HUES48 (cell line): ENCODE results near the gene TOX4.
"Not testable (repeated sequence)": the region's sequence is repeated elsewhere in the genome, so short reads cannot be mapped to it uniquely, and the experiment has no call there.

ENCODE experiments used
- H3K27ac ChIP-seq: one replicate; pipeline ENCODE4 v1.7.0; 2013; ENCODE audit warnings: low read depth, low read length, inconsistent platforms
- H3K27me3 ChIP-seq: 2 replicates; pipeline ENCODE4 v1.6.1; 2013; ENCODE audit warnings: mild to moderate bottlenecking, low read length; ENCODE audit not compliant: control insufficient read depth, insufficient read depth
- H3K36me3 ChIP-seq: 2 replicates; pipeline ENCODE4 v1.6.1; 2013; ENCODE audit warnings: low read length; ENCODE audit not compliant: control insufficient read depth, insufficient read depth
- H3K4me1 ChIP-seq: 2 replicates; pipeline ENCODE4 v1.6.1; 2013; ENCODE audit warnings: mild to moderate bottlenecking, low read length; ENCODE audit not compliant: control insufficient read depth, insufficient read depth
- H3K4me3 ChIP-seq: 2 replicates; pipeline ENCODE4 v1.5.1; 2013; ENCODE audit warnings: mild to moderate bottlenecking, low read depth, low read length
- H3K9ac ChIP-seq: 2 replicates; pipeline ENCODE4 v1.6.1; 2013; ENCODE audit warnings: mild to moderate bottlenecking, low read depth, low read length, moderate library complexity
- H3K9me3 ChIP-seq: 2 replicates; pipeline ENCODE4 v1.6.1; 2013; ENCODE audit warnings: low read length; ENCODE audit not compliant: control insufficient read depth, insufficient read depth

TOX4 gene

DNA sequence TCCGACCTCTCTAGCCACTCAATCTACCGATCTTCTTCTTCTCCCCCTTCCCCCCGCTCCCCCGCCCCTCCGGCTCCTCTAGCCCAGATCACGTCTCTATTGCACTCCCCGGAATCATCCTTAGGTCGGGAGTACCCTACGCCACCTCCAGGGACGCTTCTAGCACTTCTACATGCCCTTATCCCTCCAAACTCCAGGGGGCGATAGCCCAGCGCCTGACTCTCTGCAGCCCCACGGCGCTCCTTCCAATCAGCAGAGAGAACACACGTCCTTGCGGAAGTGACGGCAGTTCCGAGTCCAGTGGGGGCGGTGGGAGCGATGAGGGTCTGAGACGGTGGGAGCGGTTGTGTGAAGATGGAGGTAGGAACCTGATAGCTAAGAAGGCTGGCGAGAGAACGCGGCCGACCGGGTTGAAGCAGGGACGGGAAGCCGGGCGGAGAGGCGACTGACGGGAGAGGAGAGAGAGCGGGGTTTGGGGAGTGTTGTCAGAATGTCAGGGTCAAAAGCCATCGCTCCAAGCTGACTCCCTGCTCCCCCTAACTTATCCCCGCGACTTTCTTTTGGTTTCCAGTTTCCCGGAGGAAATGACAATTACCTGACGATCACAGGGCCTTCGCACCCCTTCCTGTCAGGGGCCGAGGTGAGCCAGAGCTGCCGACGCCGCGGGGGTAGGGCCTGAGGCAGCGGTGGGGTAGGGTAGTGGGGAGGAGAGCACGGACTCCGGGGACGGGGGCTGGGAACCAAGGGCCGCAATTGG lies at the start of gene TOX4, which contains the start of gene RAB2B:
TOX4 (plus strand) TSS at position 271 of the 757 bp plus-strand sequence; CDS start at position 355, 84 bp downstream.
RAB2B (minus strand) TSS at position 35 of the 757 bp plus-strand sequence. CDS start 87 bp downstream, outside the sequence.
- H3K9ac ChIP-seq = peak within 1 kb of the TSS; percentile 60
- H3K27ac ChIP-seq = peak within 1 kb of the TSS; percentile 91
- H3K4me1 ChIP-seq = peaks cover 7% of the 10 kb centered on the region
- H3K4me3 ChIP-seq = peak within 1 kb of the TSS; percentile 100
- H3K36me3 ChIP-seq = peaks cover 30% of the 10 kb centered on the region
- no peaks in the 10 kb centered on the region for H3K9me3 ChIP-seq
- H3K27me3 ChIP-seq = no peaks in the 10 kb centered on the region

GRCh38 chr14:21428930-21429329 lies 48.1 kb upstream of the TOX4 start:
- Histone ChIP-seq H3K27me3 (no peaks in the 10 kb centered on the region), H3K27ac (no peak overlapping the region), H3K4me1 (no peaks in the 10 kb centered on the region), H3K9ac (no peak overlapping the region), H3K9me3 (no peaks in the 10 kb centered on the region), H3K4me3 (no peak overlapping the region), H3K36me3 (peaks cover 94% of the 10 kb centered on the region)

DNA sequence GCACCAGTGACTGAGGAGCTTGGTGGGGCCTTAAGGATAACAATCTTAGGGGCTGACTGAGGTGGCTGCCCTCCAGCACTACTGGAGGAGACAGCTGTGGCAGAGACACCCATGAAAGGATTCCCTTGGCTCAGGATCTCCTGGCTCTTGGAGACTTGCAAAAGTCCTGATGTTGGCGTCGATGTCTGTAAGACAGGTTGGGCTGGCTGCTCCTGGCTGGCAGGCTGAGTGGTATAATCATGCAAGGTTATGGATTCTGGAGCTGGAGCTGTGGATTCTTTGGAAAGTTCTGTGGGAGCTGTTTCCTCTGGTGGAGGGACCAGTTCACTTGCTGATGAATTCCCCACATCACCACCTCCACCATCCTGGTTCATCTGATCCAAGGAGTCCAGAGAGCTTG lies 45.9 kb upstream of the TOX4 start:
- Histone ChIP-seq H3K9me3 (no peaks in the 10 kb centered on the region), H3K4me1 (peaks cover 3% of the 10 kb centered on the region), H3K4me3 (no peak overlapping the region), H3K9ac (no peak overlapping the region), H3K36me3 (peaks cover 78% of the 10 kb centered on the region), H3K27ac (no peak overlapping the region), H3K27me3 (no peaks in the 10 kb centered on the region)

DNA sequence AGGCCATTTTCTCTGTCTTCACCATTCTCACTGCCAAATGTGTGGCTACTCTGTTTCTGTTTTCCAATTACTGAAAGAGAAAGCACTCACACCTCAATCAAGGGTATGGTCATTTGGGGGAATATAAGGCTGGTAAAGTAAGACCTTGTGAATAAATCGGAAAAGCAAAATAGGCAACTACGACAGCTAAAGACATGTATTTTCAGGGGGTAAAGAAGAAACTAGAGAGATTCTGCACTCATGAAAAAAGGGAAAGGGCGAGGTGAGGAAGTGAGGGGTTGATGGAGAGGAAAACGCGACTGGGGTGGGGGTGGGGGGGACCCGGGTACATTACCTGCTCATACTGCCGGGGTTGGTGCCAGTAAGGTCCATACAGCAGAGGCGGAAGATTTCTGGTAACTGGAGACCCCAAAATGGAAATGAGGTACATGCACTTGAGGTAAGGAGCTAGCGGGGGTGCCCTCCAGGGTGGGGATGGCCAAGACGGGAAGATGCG lies 40.4 kb upstream of the TOX4 start:
- Histone ChIP-seq H3K4me1 (peaks cover 17% of the 10 kb centered on the region), H3K27me3 (no peaks in the 10 kb centered on the region), H3K9me3 (no peaks in the 10 kb centered on the region), H3K4me3 (peak overlapping the region; percentile 90), H3K36me3 (peaks cover 23% of the 10 kb centered on the region), H3K27ac (peak overlapping the region; percentile 53), H3K9ac (peak overlapping the region; percentile 73)

DNA sequence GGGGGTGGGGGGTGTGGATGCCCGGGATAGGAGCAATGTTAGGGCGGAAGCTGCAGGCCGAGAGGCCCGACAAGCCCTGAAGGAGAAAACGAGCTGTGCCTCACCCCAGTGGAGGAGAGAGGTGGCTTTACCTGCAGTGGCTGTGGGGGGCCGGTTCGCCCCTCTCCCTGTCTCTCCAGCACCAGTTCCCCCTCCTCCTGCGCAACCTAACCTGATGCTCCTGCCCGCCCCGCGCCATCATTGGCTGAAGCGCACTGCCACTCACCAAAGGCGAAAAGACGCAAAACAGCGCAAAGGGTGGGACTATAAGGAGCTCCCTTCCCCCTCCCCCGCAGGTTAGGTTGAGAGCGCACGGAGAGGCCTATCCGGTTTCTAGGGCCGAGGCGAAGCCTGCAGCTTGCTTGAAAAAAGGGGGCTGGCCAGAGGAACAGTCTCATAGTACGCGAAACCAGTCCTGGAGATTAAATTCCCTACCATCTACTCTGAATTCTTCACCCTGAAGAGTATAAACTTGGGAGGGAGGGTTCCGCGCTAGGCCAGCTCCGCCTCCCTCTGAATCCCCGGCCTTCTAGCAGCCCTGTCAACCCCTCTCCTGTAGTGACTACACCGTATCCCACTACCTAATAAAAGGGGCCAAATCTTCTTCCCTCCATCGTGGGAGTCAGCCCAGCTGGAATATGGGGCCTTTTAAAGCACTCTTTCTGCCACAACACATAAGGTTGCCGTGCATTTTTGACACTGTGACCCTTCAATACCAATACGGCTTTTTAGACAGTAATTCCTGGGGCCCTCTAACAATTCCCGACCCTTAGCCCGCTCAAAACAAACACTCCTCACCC lies 39.7 kb upstream of the TOX4 start:
- peak overlapping the region; percentile 90 for H3K4me3 ChIP-seq
- H3K27ac ChIP-seq = peak overlapping the region; percentile 93
- no peaks in the 10 kb centered on the region for H3K27me3 ChIP-seq
- H3K9me3 ChIP-seq = no peaks in the 10 kb centered on the region
- H3K36me3 ChIP-seq = peaks cover 18% of the 10 kb centered on the region
- peak overlapping the region; percentile 73 for H3K9ac ChIP-seq
- H3K4me1 ChIP-seq = peaks cover 17% of the 10 kb centered on the region

DNA sequence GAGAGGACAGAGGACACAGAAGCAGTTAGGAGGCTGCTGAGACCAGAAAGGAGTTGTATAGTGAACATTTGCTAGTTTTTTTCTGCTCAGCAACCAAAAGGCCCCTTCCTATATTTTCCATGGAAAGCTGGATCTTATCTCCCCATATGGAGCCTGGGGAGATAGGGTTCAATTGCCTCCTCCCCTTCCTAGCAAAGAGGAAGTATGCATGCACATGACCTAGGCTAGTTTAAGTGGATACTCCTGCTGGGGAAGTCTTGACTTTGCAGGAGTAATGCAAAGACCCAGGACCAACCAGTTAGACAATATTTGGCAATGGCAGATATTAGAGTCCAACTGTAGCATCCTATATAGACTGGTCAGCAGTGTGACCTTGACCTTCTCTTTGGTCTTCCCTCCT lies 36.1 kb upstream of the TOX4 start:
- Histone ChIP-seq H3K27ac (no peak overlapping the region), H3K9ac (no peak overlapping the region), H3K27me3 (no peaks in the 10 kb centered on the region), H3K9me3 (no peaks in the 10 kb centered on the region), H3K4me3 (no peak overlapping the region), H3K36me3 (no peaks in the 10 kb centered on the region), H3K4me1 (peaks cover 16% of the 10 kb centered on the region)

DNA sequence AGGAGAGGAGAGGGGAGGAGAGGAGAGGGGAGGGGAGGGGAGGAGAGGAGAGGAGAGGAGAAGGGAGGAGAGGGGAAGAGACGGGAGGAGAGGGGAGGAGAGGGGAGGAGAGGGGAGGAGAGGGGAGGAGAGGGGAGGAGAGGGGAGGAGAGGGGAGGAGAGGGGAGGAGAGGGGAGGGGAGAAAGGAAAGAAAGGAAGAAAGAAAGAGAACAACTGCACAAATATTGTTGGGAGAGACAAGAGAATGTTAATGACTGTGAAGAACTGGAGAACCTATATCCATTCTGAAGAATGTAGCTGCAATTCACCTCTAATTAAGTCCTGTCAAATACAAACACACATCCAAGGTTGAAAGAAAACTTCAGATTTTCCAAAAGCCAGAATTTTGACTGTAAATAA lies 34.3 kb upstream of the TOX4 start:
- H3K27ac ChIP-seq, H3K27me3 ChIP-seq, H3K36me3 ChIP-seq, H3K9me3 ChIP-seq, H3K9ac ChIP-seq, H3K4me1 ChIP-seq, H3K4me3 ChIP-seq: not testable (repeated sequence)

DNA sequence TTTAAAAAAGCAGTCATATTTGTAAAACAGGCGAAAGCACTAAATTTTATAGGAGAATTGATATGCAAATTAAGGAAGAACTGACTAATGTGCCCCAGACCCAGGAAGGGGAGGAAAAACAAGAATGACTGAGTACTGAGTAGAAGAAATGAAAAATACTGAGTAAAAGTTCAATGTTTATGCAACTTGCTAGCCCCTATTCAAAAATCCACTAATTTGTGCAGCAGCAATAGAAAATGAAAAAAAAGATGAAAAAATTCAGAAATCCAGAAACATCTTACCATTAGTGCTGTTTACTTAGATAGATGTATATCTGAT lies 27.1 kb upstream of the TOX4 start:
- H3K4me3 ChIP-seq = no peak overlapping the region
- no peak overlapping the region for H3K9ac ChIP-seq
- H3K27ac ChIP-seq = no peak overlapping the region

DNA sequence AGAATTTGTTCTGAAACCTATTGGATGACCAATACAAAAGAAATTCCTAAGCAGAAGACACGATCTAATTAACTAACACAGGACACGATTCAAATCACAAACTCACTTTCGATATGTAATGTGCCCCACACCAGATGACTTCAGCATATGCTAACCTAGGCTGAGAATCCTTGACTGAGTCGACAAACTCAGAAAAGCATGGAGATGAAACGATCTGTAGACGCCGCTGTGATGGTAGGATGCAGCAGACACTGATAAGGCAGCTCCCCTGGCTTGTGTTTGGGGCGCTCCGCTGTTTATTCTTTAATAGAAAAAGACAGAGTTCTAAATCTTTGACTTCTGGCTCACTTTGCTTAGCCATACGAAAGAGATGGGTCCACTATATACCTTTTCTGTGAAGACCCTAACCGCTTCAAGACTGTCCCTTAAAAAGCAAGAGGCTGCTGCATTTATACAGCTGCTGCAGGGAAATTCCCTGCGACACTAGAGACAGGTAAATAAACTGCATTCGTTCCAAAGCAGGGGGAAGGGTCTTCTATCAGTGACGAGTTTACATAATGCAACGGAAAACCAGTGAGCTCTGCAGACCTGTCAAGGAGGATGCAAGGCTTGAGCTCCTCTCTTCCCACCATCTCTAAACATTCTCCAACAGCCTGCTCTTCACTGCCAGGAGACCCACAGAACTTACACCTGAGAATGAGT lies 22.0 kb upstream of the TOX4 start:
- Histone ChIP-seq H3K9ac (peak overlapping the region; percentile 94), H3K27ac (peak overlapping the region; percentile 95), H3K36me3 (peaks cover 30% of the 10 kb centered on the region), H3K4me1 (peaks cover 13% of the 10 kb centered on the region; the same call in 1 of the 2 replicates), H3K27me3 (no peaks in the 10 kb centered on the region), H3K4me3 (peak overlapping the region; percentile 90), H3K9me3 (no peaks in the 10 kb centered on the region)

More for the DNA sequence above, 27.1 kb upstream of the TOX4 start:
- Histone ChIP-seq H3K4me1 (peaks cover 8% of the 10 kb centered on the region; the same call in 1 of the 2 replicates), H3K27me3 (no peaks in the 10 kb centered on the region), H3K9me3 (no peaks in the 10 kb centered on the region), H3K36me3 (peaks cover 28% of the 10 kb centered on the region)

DNA sequence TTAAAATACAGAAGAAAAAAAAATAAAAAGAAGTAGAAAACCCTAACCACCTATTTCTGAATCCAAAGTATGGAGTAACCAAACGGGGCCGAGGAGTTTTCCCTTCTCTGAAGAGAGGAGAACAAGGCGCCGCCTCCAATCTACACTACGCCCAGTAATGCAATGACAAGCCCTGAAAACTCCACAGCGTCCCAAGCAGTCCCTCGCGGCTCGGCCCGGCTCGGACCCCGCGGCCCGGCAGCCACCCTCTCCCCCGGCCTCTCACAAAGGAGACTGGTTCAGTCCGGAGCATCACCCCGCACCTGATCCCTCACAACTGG lies 21.4 kb upstream of the TOX4 start:
- Histone ChIP-seq H3K27ac (peak overlapping the region; percentile 95), H3K4me3 (peak overlapping the region; percentile 90), H3K9ac (peak overlapping the region; percentile 94), H3K4me1 (peaks cover 13% of the 10 kb centered on the region; the same call in 1 of the 2 replicates), H3K36me3 (peaks cover 33% of the 10 kb centered on the region), H3K9me3 (no peaks in the 10 kb centered on the region), H3K27me3 (no peaks in the 10 kb centered on the region)
